H1 (cell line): ENCODE results near the gene TBX5.

Source experiments
- BRCA1 ChIP-seq: IDR thresholded peaks from 2 replicates; pipeline ENCODE4 v1.6.1; 2012; ENCODE audit warnings: low read depth, low read length, improper control_type of control experiment
- TAF1 ChIP-seq: IDR thresholded peaks from 2 replicates; pipeline ENCODE4 v1.6.1; 2011; ENCODE audit warnings: mild to moderate bottlenecking, low read depth, low read length
- YY1 ChIP-seq: IDR thresholded peaks from 2 replicates; pipeline ENCODE4 v1.6.1; 2011; ENCODE audit warnings: low read depth, mild to moderate bottlenecking, low read length

DNA sequence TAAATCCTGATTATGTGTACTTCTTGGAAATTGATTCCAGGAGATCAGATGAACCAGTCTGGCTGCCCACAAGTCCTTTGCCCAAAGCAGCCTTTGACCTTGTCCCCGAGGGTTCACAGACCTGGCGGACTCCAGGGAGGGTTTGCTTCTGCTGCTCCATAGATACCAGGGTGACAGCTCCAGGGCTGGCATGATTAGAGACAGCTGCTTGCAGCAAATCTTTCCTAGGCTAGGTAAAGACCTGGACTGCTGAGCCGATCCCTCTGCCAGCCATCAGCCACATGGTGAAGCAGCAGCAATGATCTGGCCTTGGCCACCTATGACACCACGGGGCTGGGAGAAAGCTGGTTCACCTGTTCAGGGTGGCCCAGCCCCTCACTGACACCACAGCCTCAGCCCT, 10.1 kb upstream of the TBX5 start:
- TF ChIP-seq TAF1 (no peak), BRCA1 (no peak), YY1 (no peak)
